ENCODE measurements around the gene TGM3.

GRCh38 chr20:2378893-2379292, 83.1 kb downstream of the TGM3 start:
- TF ChIP-seq CTCF (conservative IDR thresholded peaks at IDR 0.05; ENCODE audit: low read depth, low read length), result no peak
- no peak for TF ChIP-seq CEBPB (IDR thresholded peaks at IDR 0.05; ENCODE audit: low read depth, low read length)
- TF ChIP-seq POLR2A (IDR thresholded peaks at IDR 0.05; ENCODE audit: low read depth, low read length), result no peak
- TF ChIP-seq ELK1 (IDR thresholded peaks at IDR 0.05; ENCODE audit: borderline replicate concordance, low read depth, low read length), result no peak
- TF ChIP-seq SMC3 (IDR thresholded peaks at IDR 0.05; ENCODE audit: low read depth, low read length), result no peak
- TF ChIP-seq MXI1 (IDR thresholded peaks at IDR 0.05; ENCODE audit: borderline replicate concordance, low read depth, low read length), result no peak
- no peak for TF ChIP-seq NFE2L2 (IDR thresholded peaks at IDR 0.05; ENCODE audit: low read depth, low read length)
- no peak for TF ChIP-seq BHLHE40 (IDR thresholded peaks at IDR 0.05; ENCODE audit: low read depth, low read length)
- no peak for TF ChIP-seq FOS (IDR thresholded peaks at IDR 0.05; ENCODE audit: low read depth, low read length)
- TF ChIP-seq RAD21 (IDR thresholded peaks at IDR 0.05; ENCODE audit: low read length), result no peak
- TF ChIP-seq USF2 (IDR thresholded peaks at IDR 0.05; ENCODE audit: low read depth, low read length), result no peak
- TF ChIP-seq RCOR1 (IDR thresholded peaks at IDR 0.05; ENCODE audit: insufficient replicate concordance, low read length), result no peak
- TF ChIP-seq MAZ (IDR thresholded peaks at IDR 0.05; ENCODE audit: borderline replicate concordance, low read depth, low read length), result no peak
